Measurements from ENCODE around the gene GCGR. TPM values are rescaled to one million over a fixed set of nuclear protein-coding genes. Genes with fewer than 3 reads are reported as not detected.

The GCGR gene
- total and polyA plus RNA-seq, 2 of the 13 experiments (the other 11 are each of a cell fraction or from before 2014, with no cell fraction given) = 0.04 to 0.13 TPM

DNA sequence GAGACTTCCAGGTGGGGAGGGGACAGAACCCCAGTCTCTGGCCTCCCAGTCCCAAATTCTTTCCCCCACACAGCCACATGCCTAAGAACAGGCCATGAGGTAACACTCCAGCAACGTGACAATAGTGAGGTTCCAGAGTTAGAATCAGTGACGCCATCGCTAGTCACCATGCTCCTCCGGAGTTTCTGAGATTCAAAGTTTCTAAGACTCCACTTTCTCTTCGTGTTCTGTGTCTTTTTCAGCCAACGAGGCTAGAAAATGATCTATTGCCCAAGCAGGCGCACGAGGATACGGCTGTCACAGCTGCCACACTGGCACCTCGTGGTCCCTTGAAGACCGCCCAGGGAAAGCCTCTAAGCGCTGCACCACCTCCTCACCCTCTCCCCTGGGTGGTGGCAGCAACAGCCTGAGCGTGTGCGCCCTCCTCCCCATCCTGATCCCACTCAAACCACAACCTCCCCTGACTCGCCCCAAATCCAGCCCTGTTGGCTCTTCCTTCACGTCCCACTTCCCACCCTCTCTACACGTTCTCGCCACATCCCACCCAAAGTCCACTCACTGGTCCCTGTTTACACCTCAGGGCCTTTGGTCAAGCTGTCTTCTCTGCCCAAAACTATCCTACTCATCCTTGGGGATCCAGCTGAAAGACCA lies 28.1 kb downstream of the GCGR start (continued):
- TF ChIP-seq, protein P1, sequence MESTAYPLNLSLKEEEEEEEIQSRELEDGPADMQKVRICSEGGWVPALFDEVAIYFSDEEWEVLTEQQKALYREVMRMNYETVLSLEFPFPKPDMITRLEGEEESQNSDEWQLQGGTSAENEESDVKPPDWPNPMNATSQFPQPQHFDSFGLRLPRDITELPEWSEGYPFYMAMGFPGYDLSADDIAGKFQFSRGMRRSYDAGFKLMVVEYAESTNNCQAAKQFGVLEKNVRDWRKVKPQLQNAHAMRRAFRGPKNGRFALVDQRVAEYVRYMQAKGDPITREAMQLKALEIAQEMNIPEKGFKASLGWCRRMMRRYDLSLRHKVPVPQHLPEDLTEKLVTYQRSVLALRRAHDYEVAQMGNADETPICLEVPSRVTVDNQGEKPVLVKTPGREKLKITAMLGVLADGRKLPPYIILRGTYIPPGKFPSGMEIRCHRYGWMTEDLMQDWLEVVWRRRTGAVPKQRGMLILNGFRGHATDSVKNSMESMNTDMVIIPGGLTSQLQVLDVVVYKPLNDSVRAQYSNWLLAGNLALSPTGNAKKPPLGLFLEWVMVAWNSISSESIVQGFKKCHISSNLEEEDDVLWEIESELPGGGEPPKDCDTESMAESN (CRISPR knock-in tag; conservative IDR thresholded peaks at IDR 0.05) = no peak
- TF ChIP-seq KDM2A (CRISPR knock-in tag; IDR thresholded peaks at IDR 0.05; ENCODE audit: borderline replicate concordance, low read depth) = no peak
- TF ChIP-seq ZSCAN25 (CRISPR knock-in tag; IDR thresholded peaks at IDR 0.05) = 0 out of 2 replicates have a peak, but pooled peaks have one; percentile 38
- TF ChIP-seq PCBP1 (IDR thresholded peaks at IDR 0.05; ENCODE audit: borderline replicate concordance, low read depth, low read length) = no peak
- TF ChIP-seq, protein P2, sequence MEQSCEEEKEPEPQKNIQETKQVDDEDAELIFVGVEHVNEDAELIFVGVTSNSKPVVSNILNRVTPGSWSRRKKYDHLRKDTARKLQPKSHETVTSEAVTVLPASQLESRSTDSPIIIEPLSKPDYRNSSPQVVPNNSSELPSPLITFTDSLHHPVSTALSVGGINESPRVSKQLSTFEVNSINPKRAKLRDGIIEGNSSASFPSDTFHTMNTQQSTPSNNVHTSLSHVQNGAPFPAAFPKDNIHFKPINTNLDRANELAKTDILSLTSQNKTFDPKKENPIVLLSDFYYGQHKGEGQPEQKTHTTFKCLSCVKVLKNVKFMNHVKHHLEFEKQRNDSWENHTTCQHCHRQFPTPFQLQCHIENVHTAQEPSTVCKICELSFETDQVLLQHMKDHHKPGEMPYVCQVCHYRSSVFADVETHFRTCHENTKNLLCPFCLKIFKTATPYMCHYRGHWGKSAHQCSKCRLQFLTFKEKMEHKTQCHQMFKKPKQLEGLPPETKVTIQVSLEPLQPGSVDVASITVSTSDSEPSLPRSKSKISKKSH (CRISPR knock-in tag; IDR thresholded peaks at IDR 0.05; ENCODE audit: borderline replicate concordance) = no peak
- TF ChIP-seq, protein P3, sequence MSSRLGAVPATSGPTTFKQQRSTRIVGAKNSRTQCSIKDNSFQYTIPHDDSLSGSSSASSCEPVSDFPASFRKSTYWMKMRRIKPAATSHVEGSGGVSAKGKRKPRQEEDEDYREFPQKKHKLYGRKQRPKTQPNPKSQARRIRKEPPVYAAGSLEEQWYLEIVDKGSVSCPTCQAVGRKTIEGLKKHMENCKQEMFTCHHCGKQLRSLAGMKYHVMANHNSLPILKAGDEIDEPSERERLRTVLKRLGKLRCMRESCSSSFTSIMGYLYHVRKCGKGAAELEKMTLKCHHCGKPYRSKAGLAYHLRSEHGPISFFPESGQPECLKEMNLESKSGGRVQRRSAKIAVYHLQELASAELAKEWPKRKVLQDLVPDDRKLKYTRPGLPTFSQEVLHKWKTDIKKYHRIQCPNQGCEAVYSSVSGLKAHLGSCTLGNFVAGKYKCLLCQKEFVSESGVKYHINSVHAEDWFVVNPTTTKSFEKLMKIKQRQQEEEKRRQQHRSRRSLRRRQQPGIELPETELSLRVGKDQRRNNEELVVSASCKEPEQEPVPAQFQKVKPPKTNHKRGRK (CRISPR knock-in tag; IDR thresholded peaks at IDR 0.05) = no peak
- TF ChIP-seq, protein P4, sequence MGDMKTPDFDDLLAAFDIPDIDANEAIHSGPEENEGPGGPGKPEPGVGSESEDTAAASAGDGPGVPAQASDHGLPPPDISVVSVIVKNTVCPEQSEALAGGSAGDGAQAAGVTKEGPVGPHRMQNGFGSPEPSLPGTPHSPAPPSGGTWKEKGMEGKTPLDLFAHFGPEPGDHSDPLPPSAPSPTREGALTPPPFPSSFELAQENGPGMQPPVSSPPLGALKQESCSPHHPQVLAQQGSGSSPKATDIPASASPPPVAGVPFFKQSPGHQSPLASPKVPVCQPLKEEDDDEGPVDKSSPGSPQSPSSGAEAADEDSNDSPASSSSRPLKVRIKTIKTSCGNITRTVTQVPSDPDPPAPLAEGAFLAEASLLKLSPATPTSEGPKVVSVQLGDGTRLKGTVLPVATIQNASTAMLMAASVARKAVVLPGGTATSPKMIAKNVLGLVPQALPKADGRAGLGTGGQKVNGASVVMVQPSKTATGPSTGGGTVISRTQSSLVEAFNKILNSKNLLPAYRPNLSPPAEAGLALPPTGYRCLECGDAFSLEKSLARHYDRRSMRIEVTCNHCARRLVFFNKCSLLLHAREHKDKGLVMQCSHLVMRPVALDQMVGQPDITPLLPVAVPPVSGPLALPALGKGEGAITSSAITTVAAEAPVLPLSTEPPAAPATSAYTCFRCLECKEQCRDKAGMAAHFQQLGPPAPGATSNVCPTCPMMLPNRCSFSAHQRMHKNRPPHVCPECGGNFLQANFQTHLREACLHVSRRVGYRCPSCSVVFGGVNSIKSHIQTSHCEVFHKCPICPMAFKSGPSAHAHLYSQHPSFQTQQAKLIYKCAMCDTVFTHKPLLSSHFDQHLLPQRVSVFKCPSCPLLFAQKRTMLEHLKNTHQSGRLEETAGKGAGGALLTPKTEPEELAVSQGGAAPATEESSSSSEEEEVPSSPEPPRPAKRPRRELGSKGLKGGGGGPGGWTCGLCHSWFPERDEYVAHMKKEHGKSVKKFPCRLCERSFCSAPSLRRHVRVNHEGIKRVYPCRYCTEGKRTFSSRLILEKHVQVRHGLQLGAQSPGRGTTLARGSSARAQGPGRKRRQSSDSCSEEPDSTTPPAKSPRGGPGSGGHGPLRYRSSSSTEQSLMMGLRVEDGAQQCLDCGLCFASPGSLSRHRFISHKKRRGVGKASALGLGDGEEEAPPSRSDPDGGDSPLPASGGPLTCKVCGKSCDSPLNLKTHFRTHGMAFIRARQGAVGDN (CRISPR knock-in tag; IDR thresholded peaks at IDR 0.05) = peak; percentile 80
- no peak for TF ChIP-seq NRL (CRISPR knock-in tag; IDR thresholded peaks at IDR 0.05; ENCODE audit: borderline replicate concordance)
- TF ChIP-seq, protein P5, sequence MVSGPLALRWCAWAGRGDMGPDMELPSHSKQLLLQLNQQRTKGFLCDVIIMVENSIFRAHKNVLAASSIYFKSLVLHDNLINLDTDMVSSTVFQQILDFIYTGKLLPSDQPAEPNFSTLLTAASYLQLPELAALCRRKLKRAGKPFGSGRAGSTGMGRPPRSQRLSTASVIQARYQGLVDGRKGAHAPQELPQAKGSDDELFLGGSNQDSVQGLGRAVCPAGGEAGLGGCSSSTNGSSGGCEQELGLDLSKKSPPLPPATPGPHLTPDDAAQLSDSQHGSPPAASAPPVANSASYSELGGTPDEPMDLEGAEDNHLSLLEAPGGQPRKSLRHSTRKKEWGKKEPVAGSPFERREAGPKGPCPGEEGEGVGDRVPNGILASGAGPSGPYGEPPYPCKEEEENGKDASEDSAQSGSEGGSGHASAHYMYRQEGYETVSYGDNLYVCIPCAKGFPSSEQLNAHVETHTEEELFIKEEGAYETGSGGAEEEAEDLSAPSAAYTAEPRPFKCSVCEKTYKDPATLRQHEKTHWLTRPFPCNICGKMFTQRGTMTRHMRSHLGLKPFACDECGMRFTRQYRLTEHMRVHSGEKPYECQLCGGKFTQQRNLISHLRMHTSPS (CRISPR knock-in tag; IDR thresholded peaks at IDR 0.05; ENCODE audit: low read depth) = peak; percentile 51; the same call in 1 of the 2 replicates
- TF ChIP-seq CBX1 (IDR thresholded peaks at IDR 0.05; ENCODE audit: low read depth) = no peak

Measured in HepG2 (cell line).